A204.1 (cell line): Measurements from ENCODE around the gene EDIL3.

Source experiments
- FAIRE-seq: peaks from 2 replicates; lab custom pipeline; 2012; peaks lifted over from hg19 to GRCh38; lab: Jason Lieb, UNC

Gene EDIL3

DNA sequence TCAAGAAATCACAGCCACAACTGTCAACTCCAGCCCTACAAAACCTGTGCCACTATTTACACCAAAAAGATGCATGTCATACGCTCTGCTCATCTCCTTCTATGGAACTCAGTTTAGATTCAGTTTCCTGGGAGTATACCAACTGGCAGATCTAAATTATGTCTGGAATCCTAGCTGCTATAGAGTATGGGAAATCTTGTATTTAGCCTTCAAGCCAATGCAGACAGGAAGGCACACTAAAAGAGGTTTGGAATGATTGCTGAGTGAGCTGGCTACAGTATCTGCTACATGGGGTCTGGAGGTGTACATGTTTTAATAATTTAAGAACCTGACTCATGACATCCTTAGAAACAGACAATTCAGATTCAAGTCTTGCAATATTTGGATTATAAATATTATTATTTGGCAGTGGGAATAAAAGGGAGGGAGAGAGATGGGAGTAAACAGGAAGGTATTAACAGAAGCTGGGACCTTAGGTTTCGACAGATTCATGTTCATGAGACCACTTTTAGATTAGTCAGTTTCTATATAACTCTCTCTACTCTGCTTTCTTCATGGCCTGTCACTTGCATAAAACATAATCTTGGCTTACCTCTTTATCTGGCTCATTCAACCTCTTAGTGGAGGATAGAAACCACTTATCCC lies 485.2 kb downstream of the EDIL3 start:
- no peak for FAIRE-seq

- no peak for FAIRE-seq
Measured at GRCh38 chr5:83895860-83896259, 488.8 kb downstream of the EDIL3 start.

GRCh38 chr5:83891261-83891660 lies 493.4 kb downstream of the EDIL3 start:
- no peak for FAIRE-seq
